GM12878 (cell line): Measurements from ENCODE around the gene RIPOR3. TPM values are rescaled to one million over a fixed set of nuclear protein-coding genes. Genes with fewer than 3 reads are reported as not detected.

Experiments used
- ATAC-seq: fragments of 200-7000 bp; cut with Tn5 transposase; 3 replicates; pipeline ENCODE4 v1.9.1; 2020; ENCODE audit warnings: mild to moderate bottlenecking, moderate library complexity
- BruUV-seq: library from RNA; stranded (reverse); fragments of 400-500 nt; replicated peaks from 2 replicates; lab custom pipeline; 2021; lab: Mats Ljungman, UMichigan
- CTCF ChIA-PET: fragments of 300-600 bp; sonication (Branson Sonifier 250); formaldehyde crosslinking; extraction: SDS; loops from one replicate; lab custom pipeline; 2021; ENCODE audit warnings: inconsistent platforms; lab: Yijun Ruan, JAX
- POLR2A ChIA-PET: fragments of 350-600 bp; formaldehyde crosslinking; extraction: SDS; loops from one replicate; lab custom pipeline; 2021; ENCODE audit warnings: inconsistent platforms; lab: Charles Lee
- RAD21 ChIA-PET: fragments of 300-600 bp; sonication (Branson Sonifier 250); formaldehyde crosslinking; loops from one replicate; lab custom pipeline; 2023; ENCODE audit warnings: antibody characterized with exemption; ENCODE audit not compliant: unreplicated experiment; lab: Charles Lee
- SMC1A ChIA-PET: fragments of 300-600 bp; sonication (Branson Sonifier 250); formaldehyde crosslinking; loops from one replicate; lab custom pipeline; 2023; ENCODE audit not compliant: unreplicated experiment, uncharacterized antibody; lab: Charles Lee
- DNase-seq: peaks from one replicate; pipeline ENCODE4 v3.0.0-alpha.2; 2011; ENCODE audit warnings: low read depth, low spot score
- FAIRE-seq: peaks from 3 replicates; lab custom pipeline; 2011; peaks lifted over from hg19 to GRCh38; lab: Jason Lieb, UNC
- H2AFZ ChIP-seq: 2 replicates; pipeline ENCODE4 v1.6.0; 2011; ENCODE audit warnings: low read depth, low read length, control low read depth; ENCODE audit not compliant: control insufficient read depth
- H3K27ac ChIP-seq: 2 replicates; pipeline ENCODE4 v1.5.1; 2011; ENCODE audit warnings: control low read depth; ENCODE audit not compliant: control insufficient read depth, insufficient read depth
- H3K27me3 ChIP-seq, 2 experiments: replicated peaks in 1 of 2; 2 replicates each; pipeline versions ENCODE4 v1.6.0 to v1.6.1; 2011; ENCODE audit warnings: low read length in 1 of 2; ENCODE audit not compliant: control insufficient read depth in 2 of 2, insufficient read depth in 2 of 2
- H3K36me3 ChIP-seq, 2 experiments: 2 replicates each; pipeline ENCODE4 v1.5.1; 2011; ENCODE audit warnings: low read length in 1 of 2; ENCODE audit not compliant: control insufficient read depth in 2 of 2, insufficient read depth in 2 of 2
- H3K4me1 ChIP-seq: 2 replicates; pipeline ENCODE4 v1.6.1; 2011; ENCODE audit warnings: mild to moderate bottlenecking, low read length, moderate library complexity, mixed read lengths; ENCODE audit not compliant: control insufficient read depth, insufficient read depth
- H3K4me2 ChIP-seq: 2 replicates; pipeline ENCODE4 v1.6.0; 2011; ENCODE audit warnings: control low read depth; ENCODE audit not compliant: control insufficient read depth, insufficient read depth
- H3K4me3 ChIP-seq: fragments of 200-600 bp; sonication (generic); 2 replicates; pipeline ENCODE4 v1.5.1; 2016
- H3K79me2 ChIP-seq: 2 replicates; pipeline ENCODE4 v1.6.0; 2011; ENCODE audit warnings: low read length; ENCODE audit not compliant: control insufficient read depth, insufficient read depth
- H3K9ac ChIP-seq: 2 replicates; pipeline ENCODE4 v1.8.0; 2011; ENCODE audit warnings: low read length, control low read depth, mixed read lengths; ENCODE audit not compliant: control insufficient read depth, insufficient read depth
- H3K9me3 ChIP-seq: replicated peaks from 3 replicates; pipeline ENCODE4 v1.5.1; 2011; ENCODE audit warnings: mild to moderate bottlenecking, low read length; ENCODE audit not compliant: control insufficient read depth, insufficient read depth
- H4K20me1 ChIP-seq: 2 replicates; pipeline ENCODE4 v1.6.0; 2011; ENCODE audit not compliant: control insufficient read depth, insufficient read depth
- CEBPZ ChIP-seq: fragments of 150-350 bp; IDR thresholded peaks from 2 replicates; pipeline ENCODE4 v1.6.1; 2016; ENCODE audit warnings: low read depth, low read length
- CTCF ChIP-seq, 3 experiments: IDR thresholded peaks in 2 of 3; conservative IDR thresholded peaks in 1 of 3; 2 replicates each; pipeline ENCODE4 v1.5.1; 2011; ENCODE audit warnings: low read depth in 3 of 3, low read length in 3 of 3, mild to moderate bottlenecking in 3 of 3, control low read depth in 2 of 3, moderate library complexity in 2 of 3, inconsistent platforms in 1 of 3, mixed read lengths in 1 of 3; ENCODE audit not compliant: control insufficient read depth in 2 of 3, insufficient read depth in 1 of 3; ENCODE audit errors: extremely low read depth in 1 of 3
- MTA2 ChIP-seq: fragments of 450-650 bp; IDR thresholded peaks from 2 replicates; pipeline ENCODE4 v1.6.1; 2016; ENCODE audit warnings: low read depth, mild to moderate bottlenecking, moderate library complexity
- POLR2AphosphoS5 ChIP-seq: IDR thresholded peaks from 2 replicates; pipeline ENCODE4 v1.6.1; 2011; ENCODE audit warnings: mild to moderate bottlenecking, low read length, inconsistent platforms
- TCF12 ChIP-seq: IDR thresholded peaks from 2 replicates; pipeline ENCODE4 v1.6.1; 2011; ENCODE audit warnings: low read depth, mild to moderate bottlenecking, low read length
- TCF7 ChIP-seq: IDR thresholded peaks from 2 replicates; pipeline ENCODE4 v1.6.1; 2014; ENCODE audit warnings: antibody characterized with exemption, borderline replicate concordance
- ZBTB4 ChIP-seq: fragments of 450-650 bp; formaldehyde crosslinking; IDR thresholded peaks from 2 replicates; pipeline ENCODE4 v1.4.0; 2022; ENCODE audit warnings: mild to moderate bottlenecking, moderate library complexity
- ZNF207 ChIP-seq: fragments of 450-650 bp; IDR thresholded peaks from 2 replicates; pipeline ENCODE4 v1.6.1; 2014; ENCODE audit warnings: antibody characterized with exemption, mild to moderate bottlenecking, borderline replicate concordance
- WGBS: methylation state at CpG from one replicate; pipeline ENCODE4 v1.1.6; 2016; ENCODE audit warnings: low lambda C conversion rate; ENCODE audit not compliant: insufficient replicate concordance, insufficient coverage; ENCODE audit errors: missing lambda C conversion rate; 5-methylcytosine and 5-hydroxymethylcytosine counted together
- in situ Hi-C: fragments of 300-500 bp; cut with MboI; formaldehyde crosslinking; loops from 9 replicates; pipeline ENCODE4 v1.14.3; 2018; ENCODE audit warnings: mixed read lengths
- intact Hi-C: fragments of 100-400 bp; cut with micrococcal nuclease; formaldehyde crosslinking; loops from one replicate; pipeline ENCODE4 v1.14.2; 2022; ENCODE audit not compliant: unreplicated experiment
- polyA plus RNA-seq, 11 experiments: library from polyadenylated mRNA; depleted of rRNA in 4 of 11; unstranded in 6 of 11; stranded (reverse) in 5 of 11; fragments of >200 nt; fragmentation: Nextera tagmentation in 4 of 11; fragmentation: Illumina TruSeq in 1 of 11; extraction: Ambion mirVana in 4 of 11; extraction: Trizol in 1 of 11; gene quantifications; 1 replicate in 1 of 11; 2 replicates in 10 of 11; pipeline versions ENCODE4 v1.2.1 to v1.2.3, GENCODE V29; 2011 to 2016; ENCODE audit warnings: inconsistent platforms in 2 of 11, missing spikeins in 2 of 11, low read depth in 1 of 11
- total RNA-seq, 4 experiments: library from RNA; depleted of rRNA in 3 of 4; stranded (reverse); fragments of >200 nt in 3 of 4; fragmentation: Illumina TruSeq in 1 of 4; extraction: Trizol in 1 of 4; gene quantifications; 2 replicates each; pipeline versions ENCODE4 v1.2.1 to v1.2.3, GENCODE V29; 2013 to 2021

Gene RIPOR3
- total and polyA plus RNA-seq, 10 of the 15 experiments (the other 5 are each of a cell fraction or from before 2014, with no cell fraction given): 0.04 to 0.55 (median 0.12) TPM; not detected in 6

- no peak for TF ChIP-seq CTCF (IDR thresholded peaks at IDR 0.05 in 2 of 3, conservative IDR thresholded peaks at IDR 0.05 in 1 of 3; ENCODE audit: control insufficient read depth in 2 of 3, extremely low read depth in 1 of 3, insufficient read depth in 1 of 3, low read depth in 3 of 3, low read length in 3 of 3)
- no peak for TF ChIP-seq TCF12
- no peak for TF ChIP-seq MTA2
Observed at GRCh38 chr20:50583442-50584150, 107.7 kb downstream of the RIPOR3 start (continued).

- Histone ChIP-seq H3K79me2 (no peaks in the 10 kb centered on the region), H3K4me3 (no peak overlapping the region), H3K27ac (no peak overlapping the region), H2AFZ (no peak overlapping the region), H4K20me1 (no peaks in the 10 kb centered on the region), H3K9me3 (no peaks in the 10 kb centered on the region), H3K9ac (no peak overlapping the region), H3K4me2 (no peak overlapping the region), H3K4me1 (no peaks in the 10 kb centered on the region), H3K27me3 (no peaks in the 10 kb centered on the region), H3K36me3 (peaks cover 45 to 68% of the 10 kb centered on the region in 2 experiments)
- FAIRE-seq: no peak
- SMC1A ChIA-PET: no interaction called here
- BruUV-seq: no TSS peak
- intact Hi-C loops: loop anchor here (5.0 kb wide), 1 partner anchor 120 kb away; no protein-coding TSS in a partner anchor
- RAD21 ChIA-PET: no interaction called here
- CTCF ChIA-PET: no interaction called here
- in situ Hi-C loops: no loop called here
- ATAC-seq: no peak
- POLR2A ChIA-PET: no interaction called here
- DNase-seq: no peak
- WGBS: 65% methylated on average over 26 of the region's 26 CpGs
- TF ChIP-seq TCF7 (no peak), ZBTB4 (CRISPR knock-in tag) (no peak), CTCF (IDR thresholded peaks at IDR 0.05 in 2 of 3, conservative IDR thresholded peaks at IDR 0.05 in 1 of 3; ENCODE audit: control insufficient read depth in 2 of 3, extremely low read depth in 1 of 3, insufficient read depth in 1 of 3, low read depth in 3 of 3, low read length in 3 of 3) (no peak), ZNF207 (no peak), CEBPZ (no peak), POLR2AphosphoS5 (no peak)
Observed at GRCh38 chr20:50582591-50583234, 108.6 kb downstream of the RIPOR3 start.
